D341Med (cell line): Measurements from ENCODE around the gene GFPT2.

ENCODE experiments used
- DNase-seq: peaks from one replicate; pipeline ENCODE4 v3.0.0; 2012; ENCODE audit warnings: low spot score

GFPT2 gene

GRCh38 chr5:180353048-180353979 lies at the start of gene GFPT2:
Gene GFPT2, minus strand, starts transcription at chr5:180353336. Its CDS starts 119 bp downstream, at chr5:180353217.
- peak; percentile 99 for DNase-seq

GRCh38 chr5:180402716-180403115 lies 49.6 kb upstream of the GFPT2 start:
- no peak for DNase-seq

- no peak for DNase-seq
These were observed 48.2 kb upstream of the GFPT2 start for GRCh38 chr5:180401229-180401907.

- no peak for DNase-seq
These were observed 47.3 kb upstream of the GFPT2 start for GRCh38 chr5:180400416-180400815.

- DNase-seq, result no peak
These were observed 46.5 kb upstream of the GFPT2 start for GRCh38 chr5:180399401-180400215.

- no peak for DNase-seq
These were observed 43.8 kb upstream of the GFPT2 start for GRCh38 chr5:180396926-180397325.

- no peak for DNase-seq
These were observed 42.6 kb upstream of the GFPT2 start for GRCh38 chr5:180395540-180396274.

- DNase-seq, result no peak
These were observed 41.0 kb upstream of the GFPT2 start for GRCh38 chr5:180394031-180394636.

- DNase-seq, result no peak
These were observed 38.1 kb upstream of the GFPT2 start for GRCh38 chr5:180391276-180391675.

GRCh38 chr5:180390441-180391190 lies 37.5 kb upstream of the GFPT2 start:
- no peak for DNase-seq

- no peak for DNase-seq
These were observed 36.3 kb upstream of the GFPT2 start for GRCh38 chr5:180389252-180390101.

GRCh38 chr5:180387798-180388197 lies 34.7 kb upstream of the GFPT2 start:
- DNase-seq, result no peak

GRCh38 chr5:180382926-180383325 lies 29.8 kb upstream of the GFPT2 start:
- DNase-seq, result no peak

GRCh38 chr5:180381851-180382480 lies 28.8 kb upstream of the GFPT2 start:
- no peak for DNase-seq

GRCh38 chr5:180381428-180381827 lies 28.3 kb upstream of the GFPT2 start:
- DNase-seq, result no peak

- no peak for DNase-seq
These were observed 27.7 kb upstream of the GFPT2 start for GRCh38 chr5:180380856-180381255.

- DNase-seq, result no peak
These were observed 27.3 kb upstream of the GFPT2 start for GRCh38 chr5:180380441-180380840.

GRCh38 chr5:180379355-180380070 lies 26.4 kb upstream of the GFPT2 start:
- no peak for DNase-seq
